NOMO-1 treated with DMSO at 0.1 percent for 48 hours (cell line): ENCODE results near the gene SLC1A6.
"Not testable (repeated sequence)": the region's sequence is repeated elsewhere in the genome, so short reads cannot be mapped to it uniquely, and the experiment has no call there.

ENCODE experiments used
- DNase-seq: peaks from one replicate; lab custom pipeline; 2025; ENCODE audit not compliant: unreplicated experiment; lab: John Stamatoyannopoulos, UW

Gene SLC1A6

DNA sequence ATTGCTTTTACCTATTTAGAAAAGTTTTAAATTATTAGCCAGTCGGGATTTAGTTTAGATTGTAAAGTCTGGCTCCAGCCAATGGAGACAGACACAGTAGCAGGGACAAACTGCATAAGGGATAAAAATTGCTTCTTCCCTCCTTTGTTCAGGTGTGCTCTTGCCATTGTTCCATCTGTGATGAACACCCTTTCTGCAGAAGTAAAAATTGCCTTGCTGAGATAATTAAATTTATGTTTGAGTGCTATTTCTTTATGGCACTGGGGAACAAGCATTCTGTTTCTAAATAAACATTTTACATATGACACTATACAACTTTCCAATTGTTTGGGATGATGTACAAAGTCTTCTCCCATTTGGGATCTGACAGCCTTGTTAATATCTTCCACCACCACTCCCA is 20.4 kb downstream of the SLC1A6 start:
- no peak for DNase-seq

DNA sequence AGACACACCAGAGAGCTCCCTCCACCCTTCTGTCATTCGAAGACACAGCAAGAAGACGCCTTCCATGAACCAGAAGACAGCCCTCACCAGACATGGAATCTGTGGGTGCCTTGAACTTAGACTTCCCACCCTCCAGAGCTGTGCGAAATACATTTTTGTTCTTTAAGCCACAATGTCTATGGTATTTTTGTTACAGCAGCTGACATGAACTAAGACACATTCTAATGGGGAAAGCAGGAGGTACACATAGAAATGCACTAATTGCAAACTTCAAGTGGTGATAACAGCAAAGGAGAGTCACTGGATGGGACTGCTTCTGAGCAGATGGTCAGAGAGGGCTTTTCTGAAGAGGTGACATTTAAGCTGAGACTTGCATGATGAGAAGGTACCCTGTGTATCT is 22.2 kb downstream of the SLC1A6 start:
- DNase-seq, result no peak

DNA sequence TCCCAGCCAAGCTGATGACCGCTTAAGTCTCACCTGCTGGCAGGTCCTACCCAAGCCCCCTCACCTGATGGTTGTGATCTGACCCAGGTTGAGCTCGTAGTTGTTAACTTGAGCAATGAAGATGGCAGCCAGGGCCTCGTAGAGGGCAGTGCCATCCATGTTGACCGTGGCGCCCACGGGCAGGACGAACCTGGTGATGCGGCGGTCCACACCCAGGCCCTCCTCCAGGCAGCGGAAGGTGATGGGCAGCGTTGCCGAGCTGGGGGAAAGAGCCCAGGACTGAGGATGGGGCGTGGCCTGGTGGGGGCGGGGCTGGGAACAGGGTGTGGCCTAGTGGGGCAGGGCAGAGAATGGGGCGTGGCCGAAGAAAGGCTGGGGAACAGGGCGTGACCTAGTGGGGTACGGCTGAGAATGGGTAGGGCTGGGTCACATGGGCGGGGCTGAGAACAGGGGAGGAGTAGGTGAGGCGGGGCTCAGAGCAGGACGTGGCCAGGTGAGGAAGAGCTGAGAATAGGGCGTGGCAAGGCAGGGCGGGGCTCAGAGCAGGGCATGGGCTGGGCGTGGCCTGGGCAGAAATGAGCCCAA is 25.5 kb downstream of the SLC1A6 start:
- no peak for DNase-seq

DNA sequence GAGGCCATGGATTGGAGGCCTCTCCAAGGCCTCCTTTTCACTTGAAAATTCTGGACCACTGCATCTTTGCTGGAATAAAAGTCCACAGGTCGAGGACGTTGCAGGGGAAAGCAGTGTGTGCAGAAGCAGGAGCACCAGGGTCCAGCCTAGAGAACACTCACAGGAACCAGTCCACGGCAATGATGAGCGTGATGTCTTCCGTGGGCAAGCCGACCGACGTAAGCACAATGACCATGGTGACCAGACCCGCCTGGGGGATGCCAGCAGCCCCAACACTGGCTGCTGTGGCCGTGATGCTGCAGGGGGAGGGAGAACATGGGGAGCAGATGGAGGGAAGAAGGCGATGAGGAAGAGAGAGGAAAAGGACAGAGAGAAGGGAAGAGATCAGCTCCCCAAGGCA is 26.9 kb downstream of the SLC1A6 start:
- no peak for DNase-seq

DNA sequence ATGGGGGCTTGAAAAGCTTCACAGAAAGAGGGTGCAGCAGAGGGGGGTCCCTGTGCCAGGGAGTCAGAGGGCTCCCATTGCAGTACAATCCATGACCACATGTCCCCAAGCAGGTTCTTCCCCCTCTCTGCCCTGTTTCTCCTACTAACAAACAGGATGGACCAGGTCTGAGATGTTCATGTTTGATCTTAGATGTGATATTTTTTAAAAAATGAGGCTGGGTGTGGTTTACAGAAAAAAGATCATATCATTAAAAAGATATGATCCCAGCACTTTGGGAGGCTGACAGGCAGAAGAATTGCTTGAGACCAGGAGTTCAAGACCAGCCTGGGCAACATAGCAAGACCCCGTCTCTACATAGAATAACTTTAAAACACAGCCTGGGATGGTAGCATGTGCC is 29.2 kb downstream of the SLC1A6 start:
- DNase-seq, result no peak

DNA sequence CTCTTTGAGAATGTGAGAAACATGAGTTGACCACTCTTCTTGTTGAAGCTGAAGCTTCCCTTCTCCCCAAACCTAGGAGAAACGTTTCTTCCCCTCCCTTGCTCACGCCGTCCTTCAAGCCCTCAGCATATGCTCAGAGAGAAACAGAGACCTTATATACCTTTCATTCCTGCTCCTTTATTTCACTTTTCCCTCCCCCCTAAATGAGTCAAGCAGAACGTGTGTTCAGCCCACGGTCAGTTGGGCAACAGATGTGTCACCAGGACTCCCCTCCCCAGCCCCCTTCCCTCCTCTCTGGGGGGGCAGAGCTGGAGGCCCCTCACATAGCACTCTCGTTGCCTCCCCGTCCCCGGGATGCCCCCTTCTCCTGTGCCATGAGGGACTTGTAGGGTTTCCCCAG is 29.8 kb downstream of the SLC1A6 start:
- DNase-seq, result no peak

DNA sequence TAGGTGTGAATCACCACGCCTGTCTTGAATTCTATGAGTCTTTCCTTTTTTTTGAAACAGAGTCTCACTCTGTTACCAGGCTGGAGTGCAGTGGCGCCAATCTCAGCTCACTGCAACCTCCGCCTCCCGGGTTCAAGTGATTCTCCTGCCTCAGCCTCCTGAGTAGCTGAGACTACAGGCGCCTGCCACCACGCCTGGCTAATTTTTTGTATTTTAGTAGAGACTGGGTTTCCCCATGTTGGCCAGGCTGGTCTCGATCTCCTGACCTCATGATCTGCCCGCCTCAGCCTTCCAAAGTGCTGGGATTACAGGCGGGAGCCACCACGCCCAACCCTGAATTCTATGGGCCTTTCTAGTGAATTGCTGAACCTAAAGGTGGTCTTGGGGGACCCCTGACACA is 30.3 kb downstream of the SLC1A6 start:
- not testable (repeated sequence) for DNase-seq

DNA sequence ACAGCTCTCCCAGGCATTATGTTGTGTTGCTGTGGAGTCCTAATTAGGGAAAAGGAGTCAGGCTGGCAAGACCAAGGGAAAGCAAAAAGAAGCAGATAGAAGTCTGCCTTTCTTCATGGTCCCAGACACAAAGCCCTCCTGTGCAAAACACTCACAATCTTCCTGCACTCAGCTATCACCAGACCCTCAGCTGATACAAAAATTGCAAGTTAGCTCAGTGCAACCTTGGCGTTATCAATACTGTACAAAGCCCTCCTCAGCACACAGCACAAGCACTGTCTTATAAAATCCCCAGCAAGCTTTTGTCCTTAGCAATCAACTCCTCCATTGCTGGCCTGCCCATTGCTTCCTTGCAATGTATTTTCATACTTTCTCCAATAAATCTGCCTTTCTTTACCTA is 35.2 kb downstream of the SLC1A6 start:
- no peak for DNase-seq

DNA sequence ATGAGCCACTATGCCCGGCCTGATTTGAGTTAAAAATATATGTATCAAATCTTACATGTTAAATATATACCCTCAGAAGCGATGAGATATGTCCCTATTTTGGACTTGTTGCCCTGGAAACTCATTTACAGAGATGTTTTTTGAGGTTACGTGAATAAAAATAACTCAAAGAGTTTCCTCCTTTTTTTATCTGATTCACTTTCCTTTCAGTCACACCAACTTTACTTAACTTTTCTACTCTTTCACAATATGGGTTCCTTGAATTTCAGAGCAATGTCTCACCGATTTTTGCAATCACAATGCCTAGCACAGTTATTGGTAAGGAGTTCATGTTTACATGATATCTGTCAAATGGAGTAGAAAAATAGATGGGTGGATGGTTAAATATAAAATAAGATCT is 36.1 kb downstream of the SLC1A6 start:
- peak; percentile 86 for DNase-seq

DNA sequence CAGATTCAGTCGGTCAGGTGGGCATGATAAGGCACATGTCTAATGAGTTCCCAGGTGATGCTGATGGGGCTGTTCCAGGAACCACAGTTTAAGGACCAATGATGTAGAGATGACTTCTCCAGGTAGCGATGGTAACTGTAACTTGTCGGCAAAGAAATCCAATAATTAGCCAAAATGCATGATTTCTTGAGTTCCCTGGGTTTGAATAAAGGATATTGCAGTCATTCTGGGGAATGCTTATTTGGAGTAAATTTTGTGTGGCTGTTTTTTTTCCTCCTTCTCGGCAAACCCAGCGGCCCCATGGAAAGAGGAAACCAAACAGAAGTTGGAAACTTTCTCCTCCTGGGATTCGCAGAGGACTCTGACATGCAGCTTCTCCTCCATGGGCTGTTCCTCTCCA is 38.5 kb downstream of the SLC1A6 start, which contains the start of gene OR7C2:
OR7C2 (plus strand) TSS at position 301 of the 400 bp plus-strand sequence; CDS start at position 301, 0 bp downstream.
- no peak for DNase-seq

DNA sequence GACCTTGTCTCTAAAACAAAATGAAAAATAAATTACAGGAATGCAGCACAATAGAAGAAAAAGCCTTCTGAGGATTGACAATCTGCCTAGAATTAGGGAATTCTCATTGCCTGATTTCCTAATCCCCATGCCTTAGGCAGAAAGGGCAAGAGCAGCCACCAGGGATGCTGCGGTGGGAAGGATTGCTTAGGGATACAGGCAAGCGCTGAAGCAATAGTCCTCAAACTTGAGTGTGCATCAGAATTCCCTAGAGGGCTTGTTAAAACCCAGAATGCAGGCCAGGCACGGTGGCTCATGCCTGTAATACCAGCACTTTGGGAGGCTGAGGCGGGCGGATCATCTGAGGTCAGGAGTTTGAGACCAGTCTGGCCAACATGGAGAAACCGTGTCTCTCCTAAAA is 39.4 kb downstream of the SLC1A6 start:
- DNase-seq, result no peak

DNA sequence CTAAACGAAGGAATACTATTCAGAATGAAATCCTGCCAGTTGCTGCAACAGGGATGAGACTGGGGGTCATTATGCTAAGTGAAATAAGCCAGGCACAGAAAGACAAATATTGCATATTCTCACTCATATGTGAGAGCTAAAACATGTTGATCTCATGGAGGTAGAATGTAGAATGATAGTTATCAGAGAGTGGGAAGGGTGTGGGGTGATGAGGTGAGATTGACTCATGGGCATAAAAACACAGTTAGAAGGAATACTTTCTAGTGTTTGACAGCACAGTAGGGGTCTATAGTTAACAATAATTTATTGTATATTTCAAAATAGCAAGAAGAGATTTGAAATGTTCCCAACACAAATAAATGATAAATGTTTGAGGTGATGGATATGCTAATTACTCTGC is 46.2 kb downstream of the SLC1A6 start:
- DNase-seq, result no peak

DNA sequence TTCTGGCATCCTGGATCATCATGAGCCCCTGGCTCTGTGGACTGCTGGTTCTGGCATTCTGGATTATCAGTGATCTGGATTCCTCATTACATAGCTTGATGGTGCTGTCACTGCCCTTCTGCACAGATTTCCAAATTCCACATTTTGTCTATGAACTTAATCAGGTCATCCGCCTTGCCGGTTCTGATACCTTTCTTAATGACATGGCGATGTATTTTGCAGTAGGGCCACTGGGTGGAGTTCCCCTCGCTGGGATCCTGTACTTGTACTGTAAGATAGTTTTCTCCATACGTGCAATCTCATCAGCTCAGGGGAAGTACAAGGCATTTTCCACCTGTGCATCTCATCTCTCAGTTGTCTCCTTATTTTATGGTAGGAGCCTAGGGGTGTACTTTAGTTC is 62.8 kb downstream of the SLC1A6 start:
- no peak for DNase-seq

DNA sequence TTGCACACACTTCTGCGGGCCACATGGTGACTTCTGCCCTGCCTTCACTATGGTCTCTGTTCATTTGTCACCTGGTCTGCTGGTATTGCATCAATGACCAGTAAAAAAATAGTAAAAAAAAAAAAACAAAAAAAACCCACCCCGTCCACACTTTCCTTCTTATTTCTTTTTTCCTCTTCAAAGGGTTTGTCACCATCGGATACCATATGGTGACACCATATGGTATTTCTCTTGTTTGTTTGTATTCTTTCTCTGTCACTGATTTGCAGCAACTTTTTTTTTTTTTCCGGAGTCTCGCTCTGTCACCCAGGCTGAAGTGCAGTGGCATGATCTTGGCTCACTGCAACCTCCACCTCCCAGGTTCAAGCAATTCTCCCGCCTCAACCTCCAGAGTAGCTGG is 64.5 kb downstream of the SLC1A6 start:
- DNase-seq, result no peak

DNA sequence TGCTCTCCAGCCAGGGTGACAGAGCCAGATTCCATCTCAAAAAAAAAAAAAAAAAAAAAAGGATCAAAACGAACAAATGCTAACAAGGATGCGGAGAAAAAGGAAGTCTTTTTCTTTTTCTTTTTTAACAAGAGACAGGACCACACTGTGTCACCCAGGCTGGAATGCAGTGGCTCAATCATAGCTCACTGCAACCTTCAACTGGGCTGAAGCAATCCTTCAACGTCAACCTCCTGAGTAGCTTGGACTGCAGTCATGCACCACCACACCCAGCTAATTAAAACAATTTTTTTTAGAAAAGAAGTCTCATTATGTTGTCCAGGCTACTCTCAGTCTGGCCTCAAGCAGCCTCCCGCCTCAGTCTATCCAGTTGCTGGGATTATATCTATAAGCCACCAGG is 73.0 kb downstream of the SLC1A6 start:
- no peak for DNase-seq

DNA sequence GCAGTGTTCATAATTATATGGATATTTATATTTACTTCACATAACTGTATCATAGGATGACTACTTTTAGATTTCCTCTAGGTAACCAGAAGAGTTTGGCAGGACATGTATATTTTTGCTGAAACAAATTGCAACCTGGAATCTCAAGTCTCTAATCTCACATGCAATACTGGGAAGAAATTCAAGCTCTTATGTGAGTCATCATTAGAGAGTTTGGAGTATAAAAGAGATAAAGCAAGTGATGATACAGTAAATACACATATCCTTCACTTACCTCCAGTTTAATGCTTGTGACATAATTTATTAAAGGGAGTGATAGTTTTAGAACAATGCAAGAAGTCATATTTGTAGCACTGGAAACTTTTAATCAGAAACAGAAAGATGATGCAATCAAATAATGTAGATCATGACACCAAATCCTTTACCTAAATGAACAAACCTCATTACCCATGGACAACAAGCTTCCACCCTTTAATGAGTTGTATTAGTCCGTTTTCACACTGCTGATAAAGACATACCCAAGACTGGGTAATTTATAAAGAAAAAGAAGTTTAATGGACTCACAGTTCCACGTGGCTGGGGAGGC is 77.9 kb downstream of the SLC1A6 start:
- no peak for DNase-seq
